ENCODE results near the gene FARS2.

DNA sequence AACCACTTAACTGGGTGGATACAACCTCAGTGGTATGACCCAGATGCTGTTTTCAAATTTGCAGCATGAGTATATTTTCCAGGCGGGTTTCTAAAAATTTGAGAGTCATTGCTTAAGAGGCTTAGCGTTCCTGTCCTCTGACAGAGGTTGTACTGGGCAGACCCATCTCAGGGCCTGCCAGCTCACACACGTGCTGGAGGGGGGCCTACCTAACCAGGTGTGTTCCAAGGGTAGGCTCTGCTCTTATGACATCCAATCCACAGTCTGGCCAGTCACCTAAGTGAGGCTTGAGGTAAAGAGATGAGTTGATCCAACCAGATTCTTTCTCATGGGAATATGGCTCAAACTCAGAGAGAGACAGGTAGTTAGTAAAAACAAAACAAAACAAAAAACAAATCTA, 1.9 kb upstream of the FARS2 start:
- no peak for TF ChIP-seq SP1 (IDR thresholded peaks at IDR 0.05)
- TF ChIP-seq LEF1 (IDR thresholded peaks at IDR 0.05; ENCODE audit: borderline replicate concordance) = no peak
- no peak for TF ChIP-seq HDGF (IDR thresholded peaks at IDR 0.05; ENCODE audit: borderline replicate concordance)
- no peak for TF ChIP-seq CTBP1 (IDR thresholded peaks at IDR 0.05; ENCODE audit: borderline replicate concordance)
- no peak for TF ChIP-seq FOXA1 (IDR thresholded peaks at IDR 0.05)
- no peak for TF ChIP-seq FOXM1 (IDR thresholded peaks at IDR 0.05; ENCODE audit: borderline replicate concordance)
- TF ChIP-seq ZNF384 (IDR thresholded peaks at IDR 0.05) = no peak
- TF ChIP-seq ELF4 (IDR thresholded peaks at IDR 0.05) = no peak
- no peak for TF ChIP-seq SUZ12 (IDR thresholded peaks at IDR 0.05)
